H1 (cell line): Measurements from ENCODE around the gene LRRC2. TPM values are rescaled to one million over a fixed set of nuclear protein-coding genes. Genes with fewer than 3 reads are reported as not detected.
A peak's percentile ranks its signal among the peaks of the same experiment; 100 is the strongest.

ENCODE experiments used
- ASH2L ChIP-seq: fragments of 200-600, 300-600 bp; sonication (generic); IDR thresholded peaks from one replicate; pipeline ENCODE4 v1.7.1; 2017; ENCODE audit warnings: low read length
- BRCA1 ChIP-seq: IDR thresholded peaks from 2 replicates; pipeline ENCODE4 v1.6.1; 2012; ENCODE audit warnings: low read depth, low read length, improper control_type of control experiment
- CBX8 ChIP-seq: fragments of 300-800, 300-1000 bp; sonication (generic); IDR thresholded peaks from 2 replicates; pipeline ENCODE4 v1.7.1; 2016; ENCODE audit warnings: low read depth, low read length, borderline replicate concordance
- CHD2 ChIP-seq: IDR thresholded peaks from 2 replicates; pipeline ENCODE4 v1.6.1; 2012; ENCODE audit warnings: low read length, improper control_type of control experiment
- CREB1 ChIP-seq: IDR thresholded peaks from 2 replicates; pipeline ENCODE4 v1.6.1; 2012; ENCODE audit warnings: inconsistent platforms
- E2F6 ChIP-seq: IDR thresholded peaks from 2 replicates; pipeline ENCODE4 v1.6.1; 2012; ENCODE audit warnings: inconsistent platforms
- EGR1 ChIP-seq: IDR thresholded peaks from 2 replicates; pipeline ENCODE4 v1.6.1; 2011; ENCODE audit warnings: low read depth, low read length, borderline replicate concordance
- GTF2F1 ChIP-seq: IDR thresholded peaks from 2 replicates; pipeline ENCODE4 v1.6.1; 2012; ENCODE audit warnings: low read depth, low read length, improper control_type of control experiment, borderline replicate concordance
- HDAC2 ChIP-seq, 2 experiments: fragments of 300-600 bp in 1 of 2; sonication (generic) in 1 of 2; IDR thresholded peaks; 2 replicates each; pipeline ENCODE4 v1.6.1; 2011 to 2012; ENCODE audit warnings: low read depth in 2 of 2, low read length in 2 of 2, mild to moderate bottlenecking in 2 of 2, moderate library complexity in 2 of 2, borderline replicate concordance in 1 of 2, inconsistent platforms in 1 of 2
- JUND ChIP-seq: IDR thresholded peaks from 2 replicates; pipeline ENCODE4 v1.6.1; 2011; ENCODE audit warnings: mild to moderate bottlenecking, improper control_type of control experiment, low read length
- KDM1A ChIP-seq: fragments of 200-600, 300-600 bp; sonication (generic); IDR thresholded peaks from 2 replicates; pipeline ENCODE4 v1.7.1; 2016; ENCODE audit warnings: mild to moderate bottlenecking, low read length, borderline replicate concordance
- KDM5A ChIP-seq: fragments of 200-600 bp; IDR thresholded peaks from 2 replicates; pipeline ENCODE4 v1.7.1; 2012; ENCODE audit warnings: mild to moderate bottlenecking, low read length, inconsistent platforms, mixed read lengths
- PHF8 ChIP-seq: fragments of 200-600 bp; sonication (generic); conservative IDR thresholded peaks from 2 replicates; pipeline ENCODE4 v1.7.1; 2012; ENCODE audit warnings: low read depth, mild to moderate bottlenecking, inconsistent platforms, low read length, moderate library complexity
- POLR2AphosphoS5 ChIP-seq: IDR thresholded peaks from 2 replicates; pipeline ENCODE4 v1.6.1; 2011; ENCODE audit warnings: low read depth, low read length
- RAD21 ChIP-seq, 2 experiments: IDR thresholded peaks in 1 of 2; conservative IDR thresholded peaks in 1 of 2; 2 replicates each; pipeline ENCODE4 v1.6.1; 2011; ENCODE audit warnings: low read depth in 2 of 2, low read length in 2 of 2, improper control_type of control experiment in 1 of 2, inconsistent platforms in 1 of 2, mild to moderate bottlenecking in 1 of 2, moderate library complexity in 1 of 2
- RFX5 ChIP-seq: IDR thresholded peaks from 2 replicates; pipeline ENCODE4 v1.6.1; 2011; ENCODE audit warnings: low read depth, low read length, improper control_type of control experiment, borderline replicate concordance
- RNF2 ChIP-seq: fragments of 200-900, 300-1000 bp; sonication (generic); IDR thresholded peaks from 2 replicates; pipeline ENCODE4 v1.7.1; 2016; ENCODE audit warnings: borderline replicate concordance, low read depth, mild to moderate bottlenecking, antibody characterized with exemption, low read length; ENCODE audit not compliant: poor library complexity, severe bottlenecking; ENCODE audit errors: missing control alignments
- SIN3A ChIP-seq, 2 experiments: IDR thresholded peaks in 1 of 2; conservative IDR thresholded peaks in 1 of 2; 2 replicates each; pipeline ENCODE4 v1.6.1; 2011 to 2012; ENCODE audit warnings: low read length in 2 of 2, improper control_type of control experiment in 1 of 2, low read depth in 1 of 2, mild to moderate bottlenecking in 1 of 2
- SIX5 ChIP-seq: IDR thresholded peaks from 2 replicates; pipeline ENCODE4 v1.6.1; 2011; ENCODE audit warnings: mild to moderate bottlenecking, low read depth, low read length
- SP2 ChIP-seq: IDR thresholded peaks from 2 replicates; pipeline ENCODE4 v1.6.1; 2012; ENCODE audit warnings: mild to moderate bottlenecking, low read length, inconsistent platforms
- TAF1 ChIP-seq: IDR thresholded peaks from 2 replicates; pipeline ENCODE4 v1.6.1; 2011; ENCODE audit warnings: mild to moderate bottlenecking, low read depth, low read length
- ZNF274 ChIP-seq: IDR thresholded peaks from 2 replicates; pipeline ENCODE4 v1.7.0; 2012; ENCODE audit warnings: low read length, borderline replicate concordance; ENCODE audit errors: extremely low read depth
- polyA plus RNA-seq, 7 experiments: library from polyadenylated mRNA; depleted of rRNA in 3 of 7; stranded (reverse) in 5 of 7; unstranded in 2 of 7; fragments of >200 nt in 5 of 7; fragments of 200-250 nt in 2 of 7; gene quantifications; 1 replicate in 5 of 7; 2 replicates in 1 of 7; 4 replicates in 1 of 7; pipeline versions ENCODE4 v1.2.1 to v1.2.3, GENCODE V29; 2011 to 2013; ENCODE audit warnings: missing spikeins in 2 of 7, mixed read lengths in 2 of 7
- total RNA-seq: library from RNA; stranded (reverse); fragmentation: NEBNext Ultra II Directional; extraction: Animal tissue kit (Norgen Biotek cat#: 25700); gene quantifications from 2 replicates; pipeline ENCODE4 v1.2.1, GENCODE V29; 2021
- TF ChIP-seq, protein P1 (sequence below): IDR thresholded peaks from 2 replicates; pipeline ENCODE4 v1.6.1; 2012; ENCODE audit warnings: inconsistent platforms

Gene LRRC2
- total and polyA plus RNA-seq, 2 of the 8 experiments (the other 6 are each of a cell fraction or from before 2014, with no cell fraction given), result 1.4 to 6.4 TPM

- TF ChIP-seq KDM1A (peak; percentile 70; the same call in 1 of the 2 replicates), TAF1 (no peak), SIN3A (conservative IDR thresholded peaks at IDR 0.05 in 1 of 2, IDR thresholded peaks at IDR 0.05 in 1 of 2; ENCODE audit: low read depth in 1 of 2, low read length in 2 of 2) (peak in 1 of 2 experiments; percentile 51; a peak in 1 of 4 replicates), KDM5A (no peak), ZNF274 (no peak), CBX8 (no peak), SP2 (no peak), CREB1 (peak; percentile 65), RFX5 (no peak), E2F6 (peak; percentile 89), EGR1 (no peak), RAD21 (IDR thresholded peaks at IDR 0.05 in 1 of 2, conservative IDR thresholded peaks at IDR 0.05 in 1 of 2; ENCODE audit: low read depth in 2 of 2, low read length in 2 of 2) (peak; percentile 99 to 100), CHD2 (no peak), GTF2F1 (peak; percentile 57; the same call in 1 of the 2 replicates), HDAC2 (IDR thresholded peaks at IDR 0.05; ENCODE audit: borderline replicate concordance in 1 of 2, low read depth in 2 of 2, low read length in 2 of 2) (no peak), POLR2AphosphoS5 (peak; percentile 30; the same call in 1 of the 2 replicates), PHF8 (no peak), RNF2 (no peak), ASH2L (no peak), JUND (peak; percentile 80), SIX5 (no peak), BRCA1 (peak; percentile 41; the same call in 1 of the 2 replicates)
- TF ChIP-seq, protein P1, sequence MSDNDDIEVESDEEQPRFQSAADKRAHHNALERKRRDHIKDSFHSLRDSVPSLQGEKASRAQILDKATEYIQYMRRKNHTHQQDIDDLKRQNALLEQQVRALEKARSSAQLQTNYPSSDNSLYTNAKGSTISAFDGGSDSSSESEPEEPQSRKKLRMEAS, result peak; percentile 92
Measured at GRCh38 chr3:46488735-46489361, 77.3 kb downstream of the LRRC2 start (continued).
